22Rv1 (cell line): ENCODE results near the gene KIAA2012.

Experiments used
- ZFX ChIP-seq: fragments of 450-650 bp; IDR thresholded peaks from 2 replicates; pipeline ENCODE4 v1.6.1; 2017; ENCODE audit warnings: antibody characterized with exemption, borderline replicate concordance
- TF ChIP-seq, protein P1 (sequence below): fragments of 450-650 bp; IDR thresholded peaks from 2 replicates; pipeline ENCODE4 v1.5.1; 2017; ENCODE audit warnings: mild to moderate bottlenecking

DNA sequence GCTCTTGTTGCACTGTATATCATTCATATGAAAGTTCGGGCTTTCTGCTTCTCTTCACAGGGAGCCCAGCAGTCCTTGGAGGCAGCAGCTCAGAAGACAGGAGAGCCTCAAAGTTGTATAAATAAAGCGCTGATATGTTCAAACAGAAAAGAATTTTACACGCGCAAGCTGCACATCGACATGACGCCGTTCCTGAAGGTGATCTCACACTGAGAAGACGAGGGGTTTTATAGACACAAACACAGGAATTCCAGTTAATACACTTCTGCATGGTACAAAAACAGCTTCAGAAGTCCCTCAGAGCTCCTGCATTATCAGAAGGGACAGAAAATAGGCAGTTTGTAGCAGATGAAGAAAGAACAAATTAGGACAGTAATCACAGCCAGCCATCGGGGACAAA is 81.6 kb downstream of the KIAA2012 start:
- TF ChIP-seq, protein P1, sequence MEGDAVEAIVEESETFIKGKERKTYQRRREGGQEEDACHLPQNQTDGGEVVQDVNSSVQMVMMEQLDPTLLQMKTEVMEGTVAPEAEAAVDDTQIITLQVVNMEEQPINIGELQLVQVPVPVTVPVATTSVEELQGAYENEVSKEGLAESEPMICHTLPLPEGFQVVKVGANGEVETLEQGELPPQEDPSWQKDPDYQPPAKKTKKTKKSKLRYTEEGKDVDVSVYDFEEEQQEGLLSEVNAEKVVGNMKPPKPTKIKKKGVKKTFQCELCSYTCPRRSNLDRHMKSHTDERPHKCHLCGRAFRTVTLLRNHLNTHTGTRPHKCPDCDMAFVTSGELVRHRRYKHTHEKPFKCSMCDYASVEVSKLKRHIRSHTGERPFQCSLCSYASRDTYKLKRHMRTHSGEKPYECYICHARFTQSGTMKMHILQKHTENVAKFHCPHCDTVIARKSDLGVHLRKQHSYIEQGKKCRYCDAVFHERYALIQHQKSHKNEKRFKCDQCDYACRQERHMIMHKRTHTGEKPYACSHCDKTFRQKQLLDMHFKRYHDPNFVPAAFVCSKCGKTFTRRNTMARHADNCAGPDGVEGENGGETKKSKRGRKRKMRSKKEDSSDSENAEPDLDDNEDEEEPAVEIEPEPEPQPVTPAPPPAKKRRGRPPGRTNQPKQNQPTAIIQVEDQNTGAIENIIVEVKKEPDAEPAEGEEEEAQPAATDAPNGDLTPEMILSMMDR: no peak
- TF ChIP-seq ZFX: no peak
